Liver (tissue), 9 donors: ENCODE measurements around the gene SSRP1. TPM values are rescaled to one million over a fixed set of nuclear protein-coding genes. Genes with fewer than 3 reads are reported as not detected.

Experiments
- DNase-seq: peaks from one replicate; pipeline ENCODE4 v3.0.0-alpha.2; 2017; ENCODE audit warnings: low spot score
- H3K27ac ChIP-seq, 2 donors: one replicate each; pipeline ENCODE4 v1.7.0; 2013; ENCODE audit warnings: inconsistent platforms in 2 of 2, low read length in 2 of 2, control low read depth in 1 of 2, low read depth in 1 of 2, mild to moderate bottlenecking in 1 of 2
- H3K27me3 ChIP-seq, 4 donors: one replicate each; pipeline versions ENCODE4 v1.6.1 to v1.7.0; 2013; ENCODE audit warnings: low read length in 3 of 4, inconsistent platforms in 1 of 4, mild to moderate bottlenecking in 1 of 4, moderate library complexity in 1 of 4; ENCODE audit not compliant: control insufficient read depth in 4 of 4, insufficient read depth in 4 of 4
- H3K36me3 ChIP-seq, 4 donors: one replicate each; pipeline versions ENCODE4 v1.6.1 to v1.7.0; 2013; ENCODE audit warnings: low read length in 3 of 4, mild to moderate bottlenecking in 3 of 4, low read depth in 1 of 4, moderate library complexity in 1 of 4; ENCODE audit not compliant: control insufficient read depth in 4 of 4, insufficient read depth in 3 of 4
- H3K4me1 ChIP-seq, 4 donors: one replicate each; pipeline versions ENCODE4 v1.6.1 to v1.7.0; 2013; ENCODE audit warnings: low read length in 3 of 4, mild to moderate bottlenecking in 3 of 4, moderate library complexity in 1 of 4; ENCODE audit not compliant: control insufficient read depth in 4 of 4, insufficient read depth in 4 of 4
- H3K4me3 ChIP-seq, 3 donors: one replicate each; pipeline versions ENCODE4 v1.6.1 to v1.7.0; 2013; ENCODE audit warnings: low read length in 3 of 3, control low read depth in 1 of 3, low read depth in 1 of 3, mild to moderate bottlenecking in 1 of 3
- H3K9ac ChIP-seq, 2 donors: one replicate each; pipeline ENCODE4 v1.7.0; 2013; ENCODE audit warnings: low read length in 2 of 2, mild to moderate bottlenecking in 2 of 2, moderate library complexity in 2 of 2, control low read depth in 1 of 2, low read depth in 1 of 2
- H3K9me3 ChIP-seq, 4 donors: one replicate each; pipeline versions ENCODE4 v1.6.1 to v1.7.0; 2013; ENCODE audit warnings: low read length in 3 of 4; ENCODE audit not compliant: control insufficient read depth in 4 of 4
- CTCF ChIP-seq: fragments of 150-350 bp; IDR thresholded peaks from 2 replicates; pipeline ENCODE4 v1.5.1; 2017; ENCODE audit warnings: improper control_type of control experiment, low read depth, low read length; ENCODE audit not compliant: missing input control
- EGR1 ChIP-seq, 2 donors: IDR thresholded peaks; 2 replicates each; pipeline ENCODE4 v1.6.1; 2016 to 2018; ENCODE audit warnings: antibody characterized with exemption in 2 of 2, low read depth in 2 of 2
- FOXA1 ChIP-seq: IDR thresholded peaks from 2 replicates; pipeline ENCODE4 v1.6.1; 2016; ENCODE audit warnings: antibody characterized with exemption
- FOXA2 ChIP-seq: IDR thresholded peaks from 2 replicates; pipeline ENCODE4 v1.6.1; 2016; ENCODE audit warnings: antibody characterized with exemption
- GABPA ChIP-seq, 2 donors: IDR thresholded peaks in 1 of 2; conservative IDR thresholded peaks in 1 of 2; 2 replicates each; pipeline ENCODE4 v1.6.1; 2016; ENCODE audit warnings: antibody characterized with exemption in 2 of 2, mild to moderate bottlenecking in 1 of 2, moderate library complexity in 1 of 2
- HNF4A ChIP-seq, 2 donors: conservative IDR thresholded peaks; 2 replicates each; pipeline ENCODE4 v1.6.1; 2016; ENCODE audit warnings: antibody characterized with exemption in 2 of 2, mild to moderate bottlenecking in 2 of 2
- HNF4G ChIP-seq: IDR thresholded peaks from 2 replicates; pipeline ENCODE4 v1.6.1; 2016; ENCODE audit warnings: antibody characterized with exemption
- JUND ChIP-seq, 2 donors: IDR thresholded peaks; 2 replicates each; pipeline ENCODE4 v1.6.1; 2016; ENCODE audit warnings: antibody characterized with exemption in 2 of 2
- MAX ChIP-seq: IDR thresholded peaks from 2 replicates; pipeline ENCODE4 v1.6.1; 2016; ENCODE audit warnings: antibody characterized with exemption
- NR2F2 ChIP-seq: IDR thresholded peaks from 2 replicates; pipeline ENCODE4 v1.6.1; 2016; ENCODE audit warnings: antibody characterized with exemption
- RAD21 ChIP-seq, 2 donors: IDR thresholded peaks; 2 replicates each; pipeline ENCODE4 v1.6.1; 2016; ENCODE audit warnings: antibody characterized with exemption in 2 of 2, mild to moderate bottlenecking in 2 of 2
- RXRA ChIP-seq, 2 donors: IDR thresholded peaks; 2 replicates each; pipeline ENCODE4 v1.6.1; 2017 to 2018; ENCODE audit warnings: antibody characterized with exemption in 2 of 2, mild to moderate bottlenecking in 1 of 2
- SP1 ChIP-seq: IDR thresholded peaks from 2 replicates; pipeline ENCODE4 v1.6.1; 2018; ENCODE audit warnings: antibody characterized with exemption, mild to moderate bottlenecking
- TAF1 ChIP-seq: conservative IDR thresholded peaks from 2 replicates; pipeline ENCODE4 v1.6.1; 2016; ENCODE audit warnings: antibody characterized with exemption, mild to moderate bottlenecking
- YY1 ChIP-seq: IDR thresholded peaks from 2 replicates; pipeline ENCODE4 v1.6.1; 2016; ENCODE audit warnings: antibody characterized with exemption, mild to moderate bottlenecking
- ZBTB33 ChIP-seq: IDR thresholded peaks from 2 replicates; pipeline ENCODE4 v1.6.1; 2016; ENCODE audit warnings: antibody characterized with exemption
- WGBS: extraction: QIAGEN DNeasy Blood & Tissue Kit; methylation state at CpG from one replicate; pipeline ENCODE4 v1.1.7; 2013; 5-methylcytosine and 5-hydroxymethylcytosine counted together
- polyA plus RNA-seq, 2 donors: library from polyadenylated mRNA; stranded (reverse) in 1 of 2; unstranded in 1 of 2; fragments of 200-250 nt in 1 of 2; fragments of >200 nt in 1 of 2; fragmentation: Nextera tagmentation in 1 of 2; extraction: Ambion mirVana in 1 of 2; gene quantifications; one replicate each; pipeline versions ENCODE4 v1.2.1 to v1.2.3, GENCODE V29; 2013 to 2015
- total RNA-seq, 2 donors: library from RNA; depleted of rRNA; stranded (reverse); fragments of >200 nt; gene quantifications; one replicate each; pipeline ENCODE4 v1.2.3, GENCODE V29; 2014
- donor health status: healthy.
- donor health status: healthy.
- donor health status: healthy.
- donor health status: healthy.
- donor health status: healthy.

The SSRP1 gene
- total and polyA plus RNA-seq, 4 donors = 13.9 to 45.3 (median 28.4) TPM

GRCh38 chr11:57320067-57320718, 15.5 kb downstream of the SSRP1 start:
- Histone ChIP-seq H3K4me3 (no peak overlapping the region), H3K27ac (no peak overlapping the region), H3K9me3 (no peaks in the 10 kb centered on the region), H3K9ac (no peak overlapping the region), H3K4me1 (peaks cover 14 to 77% (median 60%) of the 10 kb centered on the region in 4 donors), H3K27me3 (no peaks in the 10 kb centered on the region), H3K36me3 (peaks cover 8 to 14% (median 10%) of the 10 kb centered on the region in 4 donors)
- WGBS = 90% methylated on average over 22 of the region's 22 CpGs
- no peak for DNase-seq
- no peak for TF ChIP-seq MAX
- no peak for TF ChIP-seq JUND (IDR thresholded peaks at IDR 0.05)
- TF ChIP-seq EGR1 (IDR thresholded peaks at IDR 0.05; ENCODE audit: low read depth in 2 of 2) = no peak
- TF ChIP-seq FOXA1 = no peak
- no peak for TF ChIP-seq NR2F2
- no peak for TF ChIP-seq CTCF
- no peak for TF ChIP-seq RAD21 (IDR thresholded peaks at IDR 0.05)
- no peak for TF ChIP-seq RXRA (IDR thresholded peaks at IDR 0.05)
- no peak for TF ChIP-seq FOXA2
- no peak for TF ChIP-seq HNF4G
- no peak for TF ChIP-seq GABPA (IDR thresholded peaks at IDR 0.05 in 1 of 2, conservative IDR thresholded peaks at IDR 0.05 in 1 of 2)
- no peak for TF ChIP-seq HNF4A (conservative IDR thresholded peaks at IDR 0.05)
- TF ChIP-seq TAF1 = no peak
- TF ChIP-seq ZBTB33 = no peak
- TF ChIP-seq YY1 = no peak
- TF ChIP-seq SP1 = no peak

- Histone ChIP-seq H3K27ac (no peak overlapping the region), H3K36me3 (peaks cover 9 to 22% (median 12%) of the 10 kb centered on the region in 4 donors), H3K9me3 (no peaks in the 10 kb centered on the region), H3K4me3 (no peak overlapping the region), H3K9ac (no peak overlapping the region), H3K27me3 (no peaks in the 10 kb centered on the region), H3K4me1 (peaks cover 19 to 86% (median 66%) of the 10 kb centered on the region in 4 donors)
- no peak for DNase-seq
- 75% methylated on average over 2 of the region's 2 CpGs for WGBS
- no peak for TF ChIP-seq TAF1
- no peak for TF ChIP-seq FOXA1
Observed at GRCh38 chr11:57318178-57318577, 17.5 kb downstream of the SSRP1 start.
